GM10266 (cell line): ENCODE data around the gene EMID1.

Source experiments
- DNase-seq: peaks from one replicate; pipeline ENCODE4 v3.0.0; 2012; ENCODE audit errors: extremely low spot score
- CTCF ChIP-seq: IDR thresholded peaks from 2 replicates; pipeline ENCODE4 v1.5.1; 2012; ENCODE audit warnings: mild to moderate bottlenecking, low read depth; ENCODE audit not compliant: control insufficient read depth, insufficient read depth; ENCODE audit errors: missing control alignments

EMID1 gene

GRCh38 chr22:29266564-29267461 lies 61.1 kb downstream of the EMID1 start:
- DNase-seq = no peak
- no peak for TF ChIP-seq CTCF

- TF ChIP-seq CTCF = no peak
- no peak for DNase-seq
These were observed 61.8 kb downstream of the EMID1 start for GRCh38 chr22:29267462-29267857.

GRCh38 chr22:29267858-29268510 lies 62.3 kb downstream of the EMID1 start, which contains the start of the genes EWSR1 and RHBDD3:
TSS of gene EWSR1 (plus strand) at chr22:29268268. CDS start at chr22:29268337, 69 bp downstream.
TSS of gene RHBDD3 (minus strand) at chr22:29267981. CDS start at chr22:29265626, 2,355 bp downstream.
- peak; percentile 97 for DNase-seq
- TF ChIP-seq CTCF = no peak

GRCh38 chr22:29268511-29269229 lies 63.0 kb downstream of the EMID1 start:
- TF ChIP-seq CTCF = peak; percentile 12
- DNase-seq = no peak

GRCh38 chr22:29269230-29269604 lies 63.5 kb downstream of the EMID1 start:
- TF ChIP-seq CTCF = no peak
- no peak for DNase-seq

- TF ChIP-seq CTCF = no peak
- DNase-seq = no peak
These were observed 64.2 kb downstream of the EMID1 start for GRCh38 chr22:29269731-29270474.
